OCI-LY1 (cell line): ENCODE results near the gene RALB.

Experiments
- CTCF ChIP-seq: fragments of 200-600 bp; sonication (generic), shearing (Covaris generic); IDR thresholded peaks from 2 replicates; pipeline ENCODE4 v1.5.1; 2017; ENCODE audit warnings: mild to moderate bottlenecking, antibody characterized with exemption, low read length, moderate library complexity, mixed read lengths
- EZH2 ChIP-seq: fragments of 200-600 bp; sonication (generic), shearing (Covaris generic); IDR thresholded peaks from 2 replicates; pipeline ENCODE4 v1.8.0; 2017; ENCODE audit warnings: borderline replicate concordance, mixed run types, mild to moderate bottlenecking, antibody characterized with exemption, low read length, moderate library complexity, mixed read lengths

GRCh38 chr2:120231564-120231973 lies 21.1 kb upstream of the RALB start:
- TF ChIP-seq EZH2 (no peak), CTCF (no peak)
